ENCODE results near the gene ARMC2. TPM values are rescaled to one million over a fixed set of nuclear protein-coding genes. Genes with fewer than 3 reads are reported as not detected.

The ARMC2 gene
- polyA plus RNA-seq, 1 experiment = 5.1 TPM

- no peak for DNase-seq (ENCODE audit: low read depth, low spot score)
- Histone ChIP-seq H3K27ac (ENCODE audit: low read depth, low read length) (peak overlapping the region; percentile 58), H3K27me3 (ENCODE audit: control insufficient read depth, insufficient read depth, low read length) (no peaks in the 10 kb centered on the region), H3K9me3 (ENCODE audit: control insufficient read depth, insufficient read depth, low read length) (no peaks in the 10 kb centered on the region), H3K4me3 (ENCODE audit: low read depth, low read length) (no peak overlapping the region)
- POLR2A ChIA-PET = no interaction called here
- CTCF ChIA-PET = interaction anchor here (1.1 to 5.1 kb wide), 2 partner anchors 178 to 353 kb away, joined by 3 to 116 read pairs; no protein-coding TSS in a partner anchor
- TF ChIP-seq, protein P1, sequence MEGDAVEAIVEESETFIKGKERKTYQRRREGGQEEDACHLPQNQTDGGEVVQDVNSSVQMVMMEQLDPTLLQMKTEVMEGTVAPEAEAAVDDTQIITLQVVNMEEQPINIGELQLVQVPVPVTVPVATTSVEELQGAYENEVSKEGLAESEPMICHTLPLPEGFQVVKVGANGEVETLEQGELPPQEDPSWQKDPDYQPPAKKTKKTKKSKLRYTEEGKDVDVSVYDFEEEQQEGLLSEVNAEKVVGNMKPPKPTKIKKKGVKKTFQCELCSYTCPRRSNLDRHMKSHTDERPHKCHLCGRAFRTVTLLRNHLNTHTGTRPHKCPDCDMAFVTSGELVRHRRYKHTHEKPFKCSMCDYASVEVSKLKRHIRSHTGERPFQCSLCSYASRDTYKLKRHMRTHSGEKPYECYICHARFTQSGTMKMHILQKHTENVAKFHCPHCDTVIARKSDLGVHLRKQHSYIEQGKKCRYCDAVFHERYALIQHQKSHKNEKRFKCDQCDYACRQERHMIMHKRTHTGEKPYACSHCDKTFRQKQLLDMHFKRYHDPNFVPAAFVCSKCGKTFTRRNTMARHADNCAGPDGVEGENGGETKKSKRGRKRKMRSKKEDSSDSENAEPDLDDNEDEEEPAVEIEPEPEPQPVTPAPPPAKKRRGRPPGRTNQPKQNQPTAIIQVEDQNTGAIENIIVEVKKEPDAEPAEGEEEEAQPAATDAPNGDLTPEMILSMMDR (IDR thresholded peaks at IDR 0.05; ENCODE audit: low read depth, low read length) = no peak
Observed at GRCh38 chr6:108895571-108895970, 47.3 kb downstream of the ARMC2 start.

GRCh38 chr6:108896111-108896661 lies 48.0 kb downstream of the ARMC2 start:
- peak; percentile 55 for DNase-seq (ENCODE audit: low read depth, low spot score)
- TF ChIP-seq, protein P1 (IDR thresholded peaks at IDR 0.05; ENCODE audit: low read depth, low read length) = no peak
- peak overlapping the region; percentile 89 for H3K27ac ChIP-seq (ENCODE audit: low read depth, low read length)
- no peaks in the 10 kb centered on the region for H3K27me3 ChIP-seq (ENCODE audit: control insufficient read depth, insufficient read depth, low read length)
- POLR2A ChIA-PET = no interaction called here
- H3K4me3 ChIP-seq (ENCODE audit: low read depth, low read length) = no peak overlapping the region
- CTCF ChIA-PET = interaction anchor here (1.1 to 5.1 kb wide), 2 partner anchors 177 to 353 kb away, joined by 3 to 116 read pairs; no protein-coding TSS in a partner anchor
- no peaks in the 10 kb centered on the region for H3K9me3 ChIP-seq (ENCODE audit: control insufficient read depth, insufficient read depth, low read length)

DNA sequence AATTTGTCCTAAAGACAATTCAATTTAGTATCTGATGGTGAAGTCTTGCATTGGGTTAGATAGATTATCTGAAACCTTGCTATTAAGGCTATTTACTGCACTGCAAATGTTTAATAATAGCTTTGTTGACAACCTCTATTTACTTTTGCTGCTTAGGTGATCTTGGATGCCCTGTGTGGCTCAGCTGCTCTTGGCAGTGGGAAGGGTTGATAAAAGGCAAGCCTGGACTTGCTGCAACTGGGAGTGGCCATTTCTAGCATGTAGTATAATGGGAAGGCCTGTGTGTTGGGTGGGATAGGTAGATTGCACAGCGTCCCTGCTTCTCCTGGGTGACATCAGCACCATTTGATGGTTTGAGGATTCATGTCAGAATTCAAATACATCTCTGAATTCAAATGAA lies 49.1 kb downstream of the ARMC2 start:
- Histone ChIP-seq H3K9me3 (ENCODE audit: control insufficient read depth, insufficient read depth, low read length) (no peaks in the 10 kb centered on the region), H3K27ac (ENCODE audit: low read depth, low read length) (no peak overlapping the region), H3K27me3 (ENCODE audit: control insufficient read depth, insufficient read depth, low read length) (no peaks in the 10 kb centered on the region), H3K4me3 (ENCODE audit: low read depth, low read length) (no peak overlapping the region)
- POLR2A ChIA-PET = no interaction called here
- TF ChIP-seq, protein P1 (IDR thresholded peaks at IDR 0.05; ENCODE audit: low read depth, low read length) = no peak
- CTCF ChIA-PET = no interaction called here
- DNase-seq (ENCODE audit: low read depth, low spot score) = no peak

DNA sequence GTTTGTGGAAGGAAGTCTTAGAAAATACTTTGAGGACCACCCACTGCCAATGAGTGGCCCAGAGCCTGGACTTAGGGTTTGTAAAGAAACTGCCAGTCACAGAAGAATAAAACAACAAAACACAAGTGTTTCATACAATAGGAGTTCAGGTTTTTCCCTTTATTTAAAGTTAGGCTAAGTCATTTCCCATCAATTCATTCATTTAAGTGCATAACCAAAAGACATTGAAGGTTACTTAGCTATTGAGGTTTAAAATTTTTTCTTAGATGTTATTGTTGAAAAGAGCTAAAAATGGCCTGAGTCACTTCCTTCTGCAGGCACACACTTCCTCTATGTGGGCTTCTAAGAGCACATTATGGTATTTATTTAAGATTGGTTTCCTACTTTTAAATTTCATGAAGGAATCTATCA lies 54.2 kb downstream of the ARMC2 start:
- no peak overlapping the region for H3K27ac ChIP-seq (ENCODE audit: low read depth, low read length)
- ChIA-PET POLR2A (no interaction called here), CTCF (interaction anchor here (0.6 to 1.1 kb wide), 3 partner anchors 9 to 67 kb away, joined by 3 to 4 read pairs (median 3); no protein-coding TSS in a partner anchor)
- no peak for DNase-seq (ENCODE audit: low read depth, low spot score)
- TF ChIP-seq, protein P1 (IDR thresholded peaks at IDR 0.05; ENCODE audit: low read depth, low read length) = no peak
- H3K4me3 ChIP-seq (ENCODE audit: low read depth, low read length) = no peak overlapping the region
- H3K9me3 ChIP-seq (ENCODE audit: control insufficient read depth, insufficient read depth, low read length) = no peaks in the 10 kb centered on the region
- no peaks in the 10 kb centered on the region for H3K27me3 ChIP-seq (ENCODE audit: control insufficient read depth, insufficient read depth, low read length)

GRCh38 chr6:108903796-108904195 lies 55.6 kb downstream of the ARMC2 start:
- TF ChIP-seq, protein P1 (IDR thresholded peaks at IDR 0.05; ENCODE audit: low read depth, low read length) = no peak
- H3K9me3 ChIP-seq (ENCODE audit: control insufficient read depth, insufficient read depth, low read length) = no peaks in the 10 kb centered on the region
- ChIA-PET POLR2A (no interaction called here), CTCF (no interaction called here)
- no peaks in the 10 kb centered on the region for H3K27me3 ChIP-seq (ENCODE audit: control insufficient read depth, insufficient read depth, low read length)
- no peak overlapping the region for H3K27ac ChIP-seq (ENCODE audit: low read depth, low read length)
- H3K4me3 ChIP-seq (ENCODE audit: low read depth, low read length) = no peak overlapping the region
- no peak for DNase-seq (ENCODE audit: low read depth, low spot score)
